ENCODE results near the gene CTSA. TPM values are rescaled to one million over a fixed set of nuclear protein-coding genes. Genes with fewer than 3 reads are reported as not detected.

Gene CTSA
- total and polyA plus RNA-seq, 2 experiments from 2014 or later = 425 to 716 TPM

DNA sequence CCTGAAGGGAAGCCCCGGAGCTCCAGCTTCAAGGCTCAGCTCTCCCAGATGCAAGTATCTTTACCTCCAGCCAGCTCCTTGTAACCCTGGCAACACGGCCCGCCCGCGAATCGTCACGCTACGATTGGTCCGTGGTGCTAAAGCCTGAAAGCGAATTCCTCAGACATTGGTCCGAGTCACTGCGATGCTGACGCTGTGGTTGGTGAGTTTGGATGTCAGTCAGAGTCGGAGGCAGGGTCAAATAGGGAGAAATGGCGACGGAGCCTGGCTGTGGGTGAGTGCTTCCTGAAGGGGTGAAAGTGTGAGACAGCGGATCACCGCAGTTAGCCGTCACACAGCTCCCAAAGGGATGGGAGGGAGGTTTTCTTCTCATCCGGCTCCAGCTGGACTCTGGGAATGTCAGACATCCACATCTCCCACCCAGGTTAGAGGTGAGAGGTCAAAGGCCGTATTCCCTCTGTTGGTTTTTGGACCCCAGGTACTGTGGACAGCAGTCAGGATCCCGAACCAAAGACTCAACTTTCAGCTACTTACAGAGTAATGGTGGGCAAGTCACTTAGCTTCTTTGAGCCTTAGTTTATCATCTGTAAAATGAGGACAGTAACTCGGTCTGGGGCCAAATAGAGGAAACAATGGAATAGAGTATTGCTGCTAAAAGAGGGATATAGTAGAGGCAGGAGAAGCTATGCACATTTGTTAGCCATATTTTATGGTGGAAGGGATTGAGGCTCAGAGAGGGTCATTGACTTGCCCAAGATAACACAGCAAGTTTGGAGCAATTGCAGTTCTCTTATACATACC is 9.9 kb upstream of the CTSA start, which contains the start of gene ZSWIM1:
Gene ZSWIM1 (plus strand): TSS at position 240 of the 801 bp plus-strand sequence. CDS start 1,366 bp downstream, outside the sequence.
- H3K4me2 ChIP-seq = peak within 1 kb of the TSS; percentile 75
- H3K4me1 ChIP-seq (ENCODE audit: insufficient read depth) = peaks cover 20% of the 10 kb centered on the region
- 2% methylated on average over 23 of the region's 23 CpGs for WGBS (ENCODE audit: low lambda C conversion rate, missing lambda C conversion rate)
- H3K79me2 ChIP-seq = peaks cover 16% of the 10 kb centered on the region
- H3K27me3 ChIP-seq = no peaks in the 10 kb centered on the region
- peak within 1 kb of the TSS; percentile 30 for H2AFZ ChIP-seq
- DNase-seq (ENCODE audit: low spot score) = peak; percentile 98
- TF ChIP-seq, protein P1, sequence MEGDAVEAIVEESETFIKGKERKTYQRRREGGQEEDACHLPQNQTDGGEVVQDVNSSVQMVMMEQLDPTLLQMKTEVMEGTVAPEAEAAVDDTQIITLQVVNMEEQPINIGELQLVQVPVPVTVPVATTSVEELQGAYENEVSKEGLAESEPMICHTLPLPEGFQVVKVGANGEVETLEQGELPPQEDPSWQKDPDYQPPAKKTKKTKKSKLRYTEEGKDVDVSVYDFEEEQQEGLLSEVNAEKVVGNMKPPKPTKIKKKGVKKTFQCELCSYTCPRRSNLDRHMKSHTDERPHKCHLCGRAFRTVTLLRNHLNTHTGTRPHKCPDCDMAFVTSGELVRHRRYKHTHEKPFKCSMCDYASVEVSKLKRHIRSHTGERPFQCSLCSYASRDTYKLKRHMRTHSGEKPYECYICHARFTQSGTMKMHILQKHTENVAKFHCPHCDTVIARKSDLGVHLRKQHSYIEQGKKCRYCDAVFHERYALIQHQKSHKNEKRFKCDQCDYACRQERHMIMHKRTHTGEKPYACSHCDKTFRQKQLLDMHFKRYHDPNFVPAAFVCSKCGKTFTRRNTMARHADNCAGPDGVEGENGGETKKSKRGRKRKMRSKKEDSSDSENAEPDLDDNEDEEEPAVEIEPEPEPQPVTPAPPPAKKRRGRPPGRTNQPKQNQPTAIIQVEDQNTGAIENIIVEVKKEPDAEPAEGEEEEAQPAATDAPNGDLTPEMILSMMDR (IDR thresholded peaks at IDR 0.05; ENCODE audit: poor library complexity) = no peak
- TF ChIP-seq EZH2 (IDR thresholded peaks at IDR 0.05; ENCODE audit: borderline replicate concordance) (no peak), EZH2phosphoT487 (IDR thresholded peaks at IDR 0.05; ENCODE audit: low read depth, severe bottlenecking, unreplicated experiment) (no peak)
- H3K27ac ChIP-seq = peak within 1 kb of the TSS; percentile 77
- H3K9me2 ChIP-seq (replicated peaks; ENCODE audit: insufficient read depth) = no peaks in the 10 kb centered on the region
- peak within 1 kb of the TSS; percentile 36 for H3K4me3 ChIP-seq
- H3K9me3 ChIP-seq (ENCODE audit: low read depth) = no peaks in the 10 kb centered on the region
- H3K36me3 ChIP-seq (replicated peaks; ENCODE audit: insufficient read depth, low read depth) = no peaks in the 10 kb centered on the region
- no peaks in the 10 kb centered on the region for H4K20me1 ChIP-seq (ENCODE audit: insufficient read depth, poor library complexity, severe bottlenecking)

GRCh38 chr20:45882469-45883099 is 8.6 kb upstream of the CTSA start:
- H3K9me2 ChIP-seq (replicated peaks; ENCODE audit: insufficient read depth) = no peaks in the 10 kb centered on the region
- no peak for TF ChIP-seq EZH2phosphoT487 (IDR thresholded peaks at IDR 0.05; ENCODE audit: low read depth, severe bottlenecking, unreplicated experiment)
- no peak for TF ChIP-seq EZH2 (IDR thresholded peaks at IDR 0.05; ENCODE audit: borderline replicate concordance)
- TF ChIP-seq, protein P1 (IDR thresholded peaks at IDR 0.05; ENCODE audit: poor library complexity) = no peak
- peaks cover 20% of the 10 kb centered on the region for H3K4me1 ChIP-seq (ENCODE audit: insufficient read depth)
- H3K27me3 ChIP-seq = no peaks in the 10 kb centered on the region
- H2AFZ ChIP-seq = no peak overlapping the region
- peaks cover 16% of the 10 kb centered on the region for H3K79me2 ChIP-seq
- no peak overlapping the region for H3K4me3 ChIP-seq
- H3K36me3 ChIP-seq (replicated peaks; ENCODE audit: insufficient read depth, low read depth) = no peaks in the 10 kb centered on the region
- no peak overlapping the region for H3K27ac ChIP-seq
- DNase-seq (ENCODE audit: low spot score) = no peak
- no peaks in the 10 kb centered on the region for H4K20me1 ChIP-seq (ENCODE audit: insufficient read depth, poor library complexity, severe bottlenecking)
- no peaks in the 10 kb centered on the region for H3K9me3 ChIP-seq (ENCODE audit: low read depth)
- WGBS (ENCODE audit: low lambda C conversion rate, missing lambda C conversion rate) = 93% methylated on average over 4 of the region's 4 CpGs
- peak overlapping the region; percentile 75 for H3K4me2 ChIP-seq

DNA sequence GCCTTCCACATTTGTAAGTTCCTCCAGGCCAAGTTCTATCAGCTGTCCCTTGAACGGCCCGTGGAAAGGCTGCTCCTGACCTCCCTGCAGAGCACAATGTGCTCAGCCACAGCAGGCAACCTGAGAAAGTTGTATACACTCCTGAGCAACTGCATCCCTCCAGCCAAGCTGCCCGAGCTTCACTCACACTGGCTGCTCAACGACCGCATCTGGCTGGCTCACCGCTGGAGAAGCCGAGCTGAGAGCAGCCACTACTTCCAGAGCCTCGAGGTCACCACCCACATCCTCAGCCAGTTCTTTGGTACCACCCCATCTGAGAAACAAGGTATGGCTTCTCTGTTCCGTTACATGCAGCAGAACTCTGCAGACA is 8.1 kb upstream of the CTSA start:
- H3K4me2 ChIP-seq = no peak overlapping the region
- H3K36me3 ChIP-seq (replicated peaks; ENCODE audit: insufficient read depth, low read depth) = no peaks in the 10 kb centered on the region
- no peak for TF ChIP-seq EZH2 (IDR thresholded peaks at IDR 0.05; ENCODE audit: borderline replicate concordance)
- TF ChIP-seq, protein P1 (IDR thresholded peaks at IDR 0.05; ENCODE audit: poor library complexity) = no peak
- no peak for TF ChIP-seq EZH2phosphoT487 (IDR thresholded peaks at IDR 0.05; ENCODE audit: low read depth, severe bottlenecking, unreplicated experiment)
- H4K20me1 ChIP-seq (ENCODE audit: insufficient read depth, poor library complexity, severe bottlenecking) = no peaks in the 10 kb centered on the region
- H3K9me3 ChIP-seq (ENCODE audit: low read depth) = no peaks in the 10 kb centered on the region
- no peak overlapping the region for H3K27ac ChIP-seq
- 93% methylated on average over 9 of the region's 9 CpGs for WGBS (ENCODE audit: low lambda C conversion rate, missing lambda C conversion rate)
- peaks cover 16% of the 10 kb centered on the region for H3K79me2 ChIP-seq
- no peaks in the 10 kb centered on the region for H3K9me2 ChIP-seq (replicated peaks; ENCODE audit: insufficient read depth)
- DNase-seq (ENCODE audit: low spot score) = no peak
- no peak overlapping the region for H3K4me3 ChIP-seq
- no peaks in the 10 kb centered on the region for H3K27me3 ChIP-seq
- H2AFZ ChIP-seq = no peak overlapping the region
- H3K4me1 ChIP-seq (ENCODE audit: insufficient read depth) = peaks cover 20% of the 10 kb centered on the region

Measured in hepatocyte (in vitro differentiated cells).